H9 (cell line): Measurements from ENCODE around the gene CAPN2. TPM values are rescaled to one million over a fixed set of nuclear protein-coding genes. Genes with fewer than 3 reads are reported as not detected.

Source experiments
- DNase-seq: peaks from one replicate; pipeline ENCODE4 v3.0.0-alpha.2; 2017
- H2AFZ ChIP-seq: one replicate; pipeline ENCODE4 v1.6.1; 2013; ENCODE audit warnings: mild to moderate bottlenecking, low read length, control low read depth, moderate library complexity
- H2AK5ac ChIP-seq: 2 replicates; pipeline ENCODE4 v1.6.1; 2013; ENCODE audit warnings: low read length, control low read depth, mixed read lengths; ENCODE audit not compliant: insufficient read length
- H2BK120ac ChIP-seq: one replicate; pipeline ENCODE4 v1.6.1; 2013; ENCODE audit warnings: low read depth, mild to moderate bottlenecking, low read length, control low read depth, inconsistent platforms; ENCODE audit not compliant: poor library complexity, severe bottlenecking
- H2BK12ac ChIP-seq: 2 replicates; pipeline ENCODE4 v1.6.1; 2013; ENCODE audit warnings: low read length, control low read depth, mixed read lengths, low read depth; ENCODE audit not compliant: insufficient read length
- H2BK15ac ChIP-seq: 2 replicates; pipeline ENCODE4 v1.6.1; 2013; ENCODE audit warnings: low read depth, low read length, control low read depth
- H2BK20ac ChIP-seq: one replicate; pipeline ENCODE4 v1.6.1; 2013; ENCODE audit warnings: low read depth, mild to moderate bottlenecking, low read length, control low read depth, inconsistent platforms; ENCODE audit not compliant: poor library complexity, severe bottlenecking
- H2BK5ac ChIP-seq: 2 replicates; pipeline ENCODE4 v1.6.1; 2013; ENCODE audit warnings: low read length, control low read depth, mixed read lengths; ENCODE audit not compliant: insufficient read length
- H3K14ac ChIP-seq: 2 replicates; pipeline ENCODE4 v1.6.1; 2013; ENCODE audit warnings: low read length, control low read depth; ENCODE audit not compliant: insufficient read depth
- H3K18ac ChIP-seq: 2 replicates; pipeline ENCODE4 v1.6.1; 2013; ENCODE audit warnings: low read depth, mild to moderate bottlenecking, mixed read lengths, low read length, control low read depth; ENCODE audit not compliant: insufficient read length
- H3K23ac ChIP-seq: 2 replicates; pipeline ENCODE4 v1.6.1; 2013; ENCODE audit warnings: low read length, control low read depth, mixed read lengths, low read depth; ENCODE audit not compliant: insufficient read length
- H3K23me2 ChIP-seq: 2 replicates; pipeline ENCODE4 v1.6.1; 2013; ENCODE audit warnings: low read depth, mild to moderate bottlenecking, mixed read lengths, low read length, control low read depth; ENCODE audit not compliant: insufficient read length, poor library complexity, severe bottlenecking
- H3K27ac ChIP-seq: 2 replicates; pipeline ENCODE4 v1.5.1; 2013; ENCODE audit warnings: low read length, control low read depth, mixed read lengths, low read depth; ENCODE audit not compliant: insufficient read length
- H3K27me3 ChIP-seq: 2 replicates; pipeline ENCODE4 v1.6.1; 2013; ENCODE audit warnings: low read length, control low read depth, inconsistent platforms; ENCODE audit not compliant: insufficient read depth
- H3K4ac ChIP-seq: 2 replicates; pipeline ENCODE4 v1.6.1; 2013; ENCODE audit warnings: low read depth, mild to moderate bottlenecking, control low read depth, inconsistent platforms, low read length, moderate library complexity
- H3K4me1 ChIP-seq: 2 replicates; pipeline ENCODE4 v1.6.1; 2013; ENCODE audit warnings: low read length, control low read depth, inconsistent platforms; ENCODE audit not compliant: insufficient read depth
- H3K4me2 ChIP-seq: 2 replicates; pipeline ENCODE4 v1.6.1; 2013; ENCODE audit warnings: low read length, control low read depth, mixed read lengths; ENCODE audit not compliant: insufficient read length, insufficient read depth
- H3K56ac ChIP-seq: 2 replicates; pipeline ENCODE4 v1.6.1; 2013; ENCODE audit warnings: low read depth, mild to moderate bottlenecking, mixed read lengths, low read length, control low read depth; ENCODE audit not compliant: insufficient read length
- H3K79me1 ChIP-seq: 2 replicates; pipeline ENCODE4 v1.6.1; 2013; ENCODE audit warnings: low read depth, mild to moderate bottlenecking, moderate library complexity, low read length, control low read depth, inconsistent platforms; ENCODE audit not compliant: insufficient read depth, poor library complexity, severe bottlenecking
- H3K79me2 ChIP-seq: 2 replicates; pipeline ENCODE4 v1.6.1; 2013; ENCODE audit warnings: low read length, control low read depth, inconsistent platforms; ENCODE audit not compliant: insufficient read depth
- H3K9ac ChIP-seq: 2 replicates; pipeline ENCODE4 v1.6.1; 2013; ENCODE audit warnings: low read length, control low read depth, mixed read lengths; ENCODE audit not compliant: insufficient read length; ENCODE audit errors: extremely low read depth
- H3K9me3 ChIP-seq: one replicate; pipeline ENCODE4 v1.6.1; 2013; ENCODE audit warnings: low read depth, low read length, inconsistent platforms; ENCODE audit not compliant: control insufficient read depth
- H3T11ph ChIP-seq: one replicate; pipeline ENCODE4 v1.6.1; 2013; ENCODE audit warnings: mild to moderate bottlenecking, low read length, control low read depth, inconsistent platforms
- H4K20me1 ChIP-seq: one replicate; pipeline ENCODE4 v1.6.1; 2013; ENCODE audit not compliant: control insufficient read depth, insufficient read length, insufficient read depth
- H4K5ac ChIP-seq: 2 replicates; pipeline ENCODE4 v1.6.1; 2013; ENCODE audit warnings: low read depth, mild to moderate bottlenecking, mixed read lengths, low read length, control low read depth; ENCODE audit not compliant: insufficient read length
- H4K8ac ChIP-seq: replicated peaks from 2 replicates; pipeline ENCODE4 v1.6.1; 2013; ENCODE audit warnings: low read length, control low read depth, mixed read lengths, low read depth; ENCODE audit not compliant: insufficient read length
- H4K91ac ChIP-seq: 2 replicates; pipeline ENCODE4 v1.6.1; 2013; ENCODE audit warnings: low read depth, mild to moderate bottlenecking, moderate library complexity, mixed read lengths, low read length, control low read depth; ENCODE audit not compliant: insufficient read length
- H3K27ac Mint-ChIP-seq, 3 experiments: 2 replicates in 2 of 3; 3 replicates in 1 of 3; pipeline ENCODE4 v1.8.0; 2020 to 2021; ENCODE audit warnings: mixed read lengths in 3 of 3, mild to moderate bottlenecking in 1 of 3, moderate library complexity in 1 of 3
- H3K27me3 Mint-ChIP-seq: 2 replicates; pipeline ENCODE4 v1.8.0; 2021; ENCODE audit warnings: low read depth, mild to moderate bottlenecking, moderate library complexity, mixed read lengths
- H3K36me3 Mint-ChIP-seq, 3 experiments: 2 replicates in 2 of 3; 3 replicates in 1 of 3; pipeline ENCODE4 v1.8.0; 2020 to 2021; ENCODE audit warnings: low read depth in 3 of 3, mixed read lengths in 3 of 3; ENCODE audit not compliant: insufficient read depth in 1 of 3
- H3K4me1 Mint-ChIP-seq, 2 experiments: 2 replicates each; pipeline ENCODE4 v1.8.0; 2020; ENCODE audit warnings: mixed read lengths in 2 of 2
- H3K4me3 Mint-ChIP-seq, 2 experiments: 2 replicates in 1 of 2; 3 replicates in 1 of 2; pipeline ENCODE4 v1.8.0; 2020 to 2021; ENCODE audit warnings: mild to moderate bottlenecking in 2 of 2, mixed read lengths in 2 of 2, moderate library complexity in 1 of 2
- H3K9me3 Mint-ChIP-seq, 2 experiments: 2 replicates in 1 of 2; 3 replicates in 1 of 2; pipeline ENCODE4 v1.8.0; 2020; ENCODE audit warnings: mild to moderate bottlenecking in 2 of 2, mixed read lengths in 2 of 2, moderate library complexity in 1 of 2
- WGBS: extraction: QIAGEN DNeasy Blood & Tissue Kit; methylation state at CpG from one replicate; pipeline ENCODE4 v1.1.7; 2013; ENCODE audit warnings: missing lambda C conversion rate, low lambda C conversion rate, mixed read lengths; ENCODE audit not compliant: insufficient read length; ENCODE audit errors: extremely low coverage; 5-methylcytosine and 5-hydroxymethylcytosine counted together
- total RNA-seq: library from RNA; stranded (reverse); gene quantifications from 2 replicates; pipeline ENCODE4 v1.2.1, GENCODE V29; 2021
- TF ChIP-seq, protein P1 (sequence below): fragments of 200-600 bp; sonication (generic); conservative IDR thresholded peaks from 3 replicates; pipeline ENCODE4 v1.8.0; 2021; ENCODE audit warnings: antibody characterized with exemption, mild to moderate bottlenecking

The CAPN2 gene
- total RNA-seq, 1 experiment from 2014 or later: 32.2 TPM

- Histone ChIP-seq H3K4me1 (peaks cover 8% of the 10 kb centered on the region; the same call in 1 of the 2 replicates), H2AK5ac (no peak overlapping the region), H4K5ac (no peak overlapping the region), H3K14ac (no peak overlapping the region), H3K4ac (no peak overlapping the region), H2BK15ac (no peak overlapping the region), H3K27ac (no peak overlapping the region), H4K91ac (no peak overlapping the region), H3K4me2 (no peak overlapping the region), H3K9ac (no peak overlapping the region), H3K79me1 (no peaks in the 10 kb centered on the region), H3K27me3 (no peaks in the 10 kb centered on the region), H3T11ph (no peak overlapping the region), H2BK12ac (no peak overlapping the region), H3K79me2 (no peaks in the 10 kb centered on the region), H4K8ac (no peak overlapping the region), H3K18ac (no peak overlapping the region), H3K23ac (no peak overlapping the region), H2BK20ac (no peak overlapping the region), H3K56ac (no peak overlapping the region), H4K20me1 (no peaks in the 10 kb centered on the region), H3K9me3 (no peaks in the 10 kb centered on the region), H2BK120ac (no peak overlapping the region), H3K23me2 (no peaks in the 10 kb centered on the region), H2AFZ (no peak overlapping the region), H2BK5ac (no peak overlapping the region)
- DNase-seq: no peak
- Mint-ChIP-seq H3K9me3 (no peaks in the 10 kb centered on the region), H3K4me1 (peaks cover 23 to 24% of the 10 kb centered on the region in 2 experiments), H3K4me3 (no peak overlapping the region), H3K27ac (no peak overlapping the region; a peak in 1 of 7 replicates), H3K36me3 (peaks cover 5 to 33% (median 14%) of the 10 kb centered on the region in 3 experiments; a peak in 5 of 7 replicates), H3K27me3 (no peaks in the 10 kb centered on the region; the same call in 1 of the 2 replicates)
- TF ChIP-seq, protein P1, sequence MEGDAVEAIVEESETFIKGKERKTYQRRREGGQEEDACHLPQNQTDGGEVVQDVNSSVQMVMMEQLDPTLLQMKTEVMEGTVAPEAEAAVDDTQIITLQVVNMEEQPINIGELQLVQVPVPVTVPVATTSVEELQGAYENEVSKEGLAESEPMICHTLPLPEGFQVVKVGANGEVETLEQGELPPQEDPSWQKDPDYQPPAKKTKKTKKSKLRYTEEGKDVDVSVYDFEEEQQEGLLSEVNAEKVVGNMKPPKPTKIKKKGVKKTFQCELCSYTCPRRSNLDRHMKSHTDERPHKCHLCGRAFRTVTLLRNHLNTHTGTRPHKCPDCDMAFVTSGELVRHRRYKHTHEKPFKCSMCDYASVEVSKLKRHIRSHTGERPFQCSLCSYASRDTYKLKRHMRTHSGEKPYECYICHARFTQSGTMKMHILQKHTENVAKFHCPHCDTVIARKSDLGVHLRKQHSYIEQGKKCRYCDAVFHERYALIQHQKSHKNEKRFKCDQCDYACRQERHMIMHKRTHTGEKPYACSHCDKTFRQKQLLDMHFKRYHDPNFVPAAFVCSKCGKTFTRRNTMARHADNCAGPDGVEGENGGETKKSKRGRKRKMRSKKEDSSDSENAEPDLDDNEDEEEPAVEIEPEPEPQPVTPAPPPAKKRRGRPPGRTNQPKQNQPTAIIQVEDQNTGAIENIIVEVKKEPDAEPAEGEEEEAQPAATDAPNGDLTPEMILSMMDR: no peak
- WGBS: no CpG with 5 or more reads among the region's 9 CpGs
Observed at GRCh38 chr1:223755432-223755792, 43.1 kb downstream of the CAPN2 start.
